ENCODE results near the gene SUPT6H. TPM values are rescaled to one million over a fixed set of nuclear protein-coding genes. Genes with fewer than 3 reads are reported as not detected.

The SUPT6H gene
- total RNA-seq, 4 donors from 2014 or later = 61.5 to 101 (median 96.0) TPM

DNA sequence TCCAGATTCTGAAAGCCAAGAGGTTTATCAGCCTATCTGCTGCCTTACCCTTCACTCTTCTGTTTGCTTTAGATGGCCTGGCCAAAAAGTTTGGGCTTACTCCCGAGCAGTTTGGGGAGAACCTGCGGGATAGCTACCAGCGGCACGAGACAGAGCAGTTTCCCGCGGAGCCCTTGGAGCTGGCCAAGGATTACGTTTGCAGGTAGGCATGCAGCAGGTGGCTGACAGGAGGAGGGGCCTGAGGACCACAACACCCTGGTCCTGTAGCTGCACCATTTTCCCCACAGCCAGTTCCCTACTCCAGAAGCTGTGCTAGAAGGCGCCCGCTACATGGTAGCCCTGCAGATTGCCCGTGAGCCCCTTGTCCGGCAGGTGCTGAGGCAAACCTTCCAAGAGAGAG is 20.6 kb downstream of the SUPT6H start:
- no peak for TF ChIP-seq POLR2A (IDR thresholded peaks at IDR 0.05)
- TF ChIP-seq, protein P1, sequence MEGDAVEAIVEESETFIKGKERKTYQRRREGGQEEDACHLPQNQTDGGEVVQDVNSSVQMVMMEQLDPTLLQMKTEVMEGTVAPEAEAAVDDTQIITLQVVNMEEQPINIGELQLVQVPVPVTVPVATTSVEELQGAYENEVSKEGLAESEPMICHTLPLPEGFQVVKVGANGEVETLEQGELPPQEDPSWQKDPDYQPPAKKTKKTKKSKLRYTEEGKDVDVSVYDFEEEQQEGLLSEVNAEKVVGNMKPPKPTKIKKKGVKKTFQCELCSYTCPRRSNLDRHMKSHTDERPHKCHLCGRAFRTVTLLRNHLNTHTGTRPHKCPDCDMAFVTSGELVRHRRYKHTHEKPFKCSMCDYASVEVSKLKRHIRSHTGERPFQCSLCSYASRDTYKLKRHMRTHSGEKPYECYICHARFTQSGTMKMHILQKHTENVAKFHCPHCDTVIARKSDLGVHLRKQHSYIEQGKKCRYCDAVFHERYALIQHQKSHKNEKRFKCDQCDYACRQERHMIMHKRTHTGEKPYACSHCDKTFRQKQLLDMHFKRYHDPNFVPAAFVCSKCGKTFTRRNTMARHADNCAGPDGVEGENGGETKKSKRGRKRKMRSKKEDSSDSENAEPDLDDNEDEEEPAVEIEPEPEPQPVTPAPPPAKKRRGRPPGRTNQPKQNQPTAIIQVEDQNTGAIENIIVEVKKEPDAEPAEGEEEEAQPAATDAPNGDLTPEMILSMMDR (IDR thresholded peaks at IDR 0.05) = no peak
- Histone ChIP-seq H3K4me3 (no peak overlapping the region), H3K27me3 (no peaks in the 10 kb centered on the region), H3K27ac (no peak overlapping the region), H3K36me3 (peaks cover 0 to 99% (median 8%) of the 10 kb centered on the region in 3 donors), H3K4me1 (no peaks in the 10 kb centered on the region), H3K9me3 (no peaks in the 10 kb centered on the region)
- peak in 1 of 3 donors; percentile 42 for DNase-seq

DNA sequence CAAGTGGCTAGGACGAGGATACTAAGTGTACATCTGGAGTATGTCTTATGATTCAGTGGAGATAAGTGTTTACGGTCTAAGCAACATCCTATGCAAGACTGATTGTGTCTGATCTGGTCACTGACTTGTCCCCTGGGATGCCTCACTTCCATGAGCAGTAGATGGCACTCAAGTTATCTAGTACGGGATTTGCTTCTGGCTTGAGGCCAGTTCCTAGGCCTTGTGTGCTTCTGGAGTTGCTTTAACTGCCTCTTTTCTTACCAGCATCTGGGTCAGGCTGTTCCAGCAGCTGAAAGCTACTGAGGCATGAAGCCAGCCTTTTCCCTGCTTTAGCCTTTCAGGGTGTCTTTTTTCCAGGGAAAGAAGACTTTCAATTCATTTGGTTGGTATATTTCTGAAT is 23.0 kb downstream of the SUPT6H start:
- H3K9me3 ChIP-seq = no peaks in the 10 kb centered on the region
- peak in 2 of 3 donors; percentile 48 to 75 for DNase-seq
- TF ChIP-seq, protein P1 (IDR thresholded peaks at IDR 0.05) = peak in 4 of 6 experiments; percentile 10 to 69 (median 60)
- TF ChIP-seq POLR2A (IDR thresholded peaks at IDR 0.05) = no peak
- no peak overlapping the region for H3K4me3 ChIP-seq
- H3K27ac ChIP-seq = no peak overlapping the region
- H3K27me3 ChIP-seq = no peaks in the 10 kb centered on the region
- H3K36me3 ChIP-seq = peaks cover 0 to 99% (median 3%) of the 10 kb centered on the region in 3 donors
- no peaks in the 10 kb centered on the region for H3K4me1 ChIP-seq

DNA sequence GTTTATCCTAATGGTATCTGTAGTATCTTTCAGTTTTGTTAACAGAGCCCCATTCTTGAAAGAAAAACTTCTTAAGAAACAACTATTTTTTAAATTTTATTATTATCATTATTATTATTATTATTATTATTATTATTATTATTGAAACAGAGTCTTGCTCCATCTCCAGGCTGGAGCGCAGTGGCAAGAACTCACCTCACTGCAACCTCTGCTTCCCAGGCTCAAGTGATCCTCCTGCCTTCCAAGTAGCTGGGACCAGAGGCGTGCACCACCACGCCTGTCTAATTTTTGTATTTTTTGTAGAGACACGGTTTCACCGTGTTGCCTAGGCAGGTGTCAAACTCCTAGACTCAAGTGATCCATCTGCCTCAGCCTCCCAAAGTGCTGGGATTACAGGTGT is 23.4 kb downstream of the SUPT6H start:
- Histone ChIP-seq H3K27ac (no peak overlapping the region), H3K9me3 (no peaks in the 10 kb centered on the region), H3K27me3 (no peaks in the 10 kb centered on the region), H3K4me3 (no peak overlapping the region), H3K36me3 (peaks cover 0 to 99% (median 3%) of the 10 kb centered on the region in 3 donors), H3K4me1 (no peaks in the 10 kb centered on the region)
- no peak for TF ChIP-seq POLR2A (IDR thresholded peaks at IDR 0.05)
- TF ChIP-seq, protein P1 (IDR thresholded peaks at IDR 0.05) = no peak
- peak in 1 of 3 donors; percentile 21 for DNase-seq

DNA sequence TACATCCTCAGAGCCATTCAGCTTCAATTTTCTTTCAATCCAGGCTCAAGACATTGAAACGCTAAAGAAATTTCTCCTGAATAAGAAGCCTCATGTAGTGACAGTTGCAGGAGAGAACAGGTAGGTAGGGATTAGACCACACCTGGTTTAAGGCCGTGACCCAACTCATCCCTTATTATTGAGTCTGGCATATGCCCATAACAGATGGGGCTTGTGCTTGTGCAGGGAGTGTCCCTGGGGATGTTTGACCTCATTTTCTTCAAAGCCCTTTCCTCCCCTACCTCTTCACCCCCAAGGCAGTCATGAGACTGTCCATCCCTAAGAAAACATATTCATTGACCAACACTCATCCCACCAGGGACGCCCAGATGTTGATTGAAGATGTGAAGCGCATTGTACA is 24.3 kb downstream of the SUPT6H start:
- no peaks in the 10 kb centered on the region for H3K9me3 ChIP-seq
- H3K27me3 ChIP-seq = no peaks in the 10 kb centered on the region
- DNase-seq = no peak
- H3K36me3 ChIP-seq = peaks cover 0 to 100% (median 3%) of the 10 kb centered on the region in 3 donors
- no peaks in the 10 kb centered on the region for H3K4me1 ChIP-seq
- no peak overlapping the region for H3K4me3 ChIP-seq
- no peak overlapping the region for H3K27ac ChIP-seq
- TF ChIP-seq, protein P1 (IDR thresholded peaks at IDR 0.05) = no peak
- no peak for TF ChIP-seq POLR2A (IDR thresholded peaks at IDR 0.05)

DNA sequence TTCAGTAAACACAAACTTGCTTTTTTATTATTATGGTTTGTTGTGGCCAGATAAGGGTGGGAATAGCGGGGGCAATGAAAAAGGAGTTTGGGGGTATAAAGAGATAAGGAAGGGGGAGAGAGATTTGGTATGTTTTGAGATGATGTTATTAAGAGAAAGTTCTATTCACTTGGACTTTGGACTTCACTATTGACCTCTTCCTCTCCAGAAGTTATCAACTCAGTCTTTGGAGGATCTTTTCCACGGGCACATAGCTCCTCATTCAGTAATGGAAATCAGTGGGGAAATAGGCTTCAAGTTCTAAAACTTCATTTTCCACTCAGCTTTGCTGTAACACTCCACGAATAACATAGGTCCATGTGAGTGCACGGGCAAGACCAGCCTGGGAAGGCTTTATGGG is 26.5 kb downstream of the SUPT6H start:
- Histone ChIP-seq H3K27me3 (no peaks in the 10 kb centered on the region), H3K4me3 (no peak overlapping the region), H3K4me1 (no peaks in the 10 kb centered on the region), H3K9me3 (no peaks in the 10 kb centered on the region), H3K27ac (no peak overlapping the region), H3K36me3 (peaks cover 0 to 100% (median 3%) of the 10 kb centered on the region in 3 donors)
- DNase-seq = no peak
- TF ChIP-seq, protein P1 (IDR thresholded peaks at IDR 0.05) = no peak
- no peak for TF ChIP-seq POLR2A (IDR thresholded peaks at IDR 0.05)

DNA sequence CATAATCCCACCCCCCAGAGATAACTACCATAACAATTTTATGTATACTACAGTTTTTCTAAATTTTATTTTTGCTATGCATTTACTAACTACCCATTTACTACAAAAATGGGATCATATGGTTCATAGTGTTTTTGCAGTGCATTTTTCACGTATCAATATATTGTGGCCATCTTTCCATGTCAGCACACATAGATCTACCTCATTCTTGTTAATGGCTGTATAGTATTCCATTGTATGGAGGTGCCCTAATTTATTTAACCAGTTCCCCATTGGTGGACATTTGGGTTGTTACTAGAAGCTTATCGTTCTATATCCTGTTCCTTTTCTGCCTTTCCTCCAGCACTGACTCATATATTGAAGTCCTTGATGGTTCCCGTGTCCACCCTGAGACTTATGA is 27.0 kb downstream of the SUPT6H start:
- Histone ChIP-seq H3K36me3 (peaks cover 0 to 100% (median 4%) of the 10 kb centered on the region in 3 donors), H3K4me3 (no peak overlapping the region), H3K27ac (no peak overlapping the region), H3K4me1 (no peaks in the 10 kb centered on the region), H3K27me3 (no peaks in the 10 kb centered on the region), H3K9me3 (no peaks in the 10 kb centered on the region)
- no peak for DNase-seq
- TF ChIP-seq, protein P1 (IDR thresholded peaks at IDR 0.05) = no peak
